ENCODE data around the gene NSRP1. TPM values are rescaled to one million over a fixed set of nuclear protein-coding genes. Genes with fewer than 3 reads are reported as not detected.
A peak's percentile ranks its signal among the peaks of the same experiment; 100 is the strongest.

The NSRP1 gene
- total and polyA plus RNA-seq, 10 of the 15 experiments (the other 5 are each of a cell fraction or from before 2014, with no cell fraction given): 12.5 to 69.7 (median 37.8) TPM

GRCh38 chr17:30104575-30105339 lies 11.9 kb upstream of the NSRP1 start (continued):
- TF ChIP-seq EP300 (IDR thresholded peaks at IDR 0.05; ENCODE audit: borderline replicate concordance in 1 of 2, control insufficient read depth in 1 of 2, low read depth in 2 of 2, low read length in 2 of 2) (no peak), ZBED1 (IDR thresholded peaks at IDR 0.05; ENCODE audit: borderline replicate concordance) (no peak), IRF3 (IDR thresholded peaks at IDR 0.05) (no peak), RELA (IDR thresholded peaks at IDR 0.05; ENCODE audit: borderline replicate concordance, partially characterized antibody) (no peak), GATAD2B (conservative IDR thresholded peaks at IDR 0.05; ENCODE audit: low read depth) (0 out of 2 replicates have a peak, but pooled peaks have one; percentile 26), POLR2AphosphoS2 (IDR thresholded peaks at IDR 0.05; ENCODE audit: low read depth, low read length) (no peak), SUPT20H (IDR thresholded peaks at IDR 0.05; ENCODE audit: borderline replicate concordance, control insufficient read depth, low read depth, low read length) (no peak), ZNF622 (IDR thresholded peaks at IDR 0.05) (no peak), MYB (IDR thresholded peaks at IDR 0.05; ENCODE audit: borderline replicate concordance, low read depth, low read length) (no peak), RUNX3 (IDR thresholded peaks at IDR 0.05; ENCODE audit: low read length) (peak; percentile 15; the same call in 1 of the 2 replicates), SPI1 (IDR thresholded peaks at IDR 0.05; ENCODE audit: borderline replicate concordance, insufficient read depth, low read depth, low read length) (no peak), SMAD5 (IDR thresholded peaks at IDR 0.05; ENCODE audit: low read depth) (no peak), FOS (IDR thresholded peaks at IDR 0.05; ENCODE audit: borderline replicate concordance, extremely low read depth, insufficient read length) (no peak), NBN (IDR thresholded peaks at IDR 0.05) (peak; percentile 51; the same call in 1 of the 2 replicates), GABPA (IDR thresholded peaks at IDR 0.05; ENCODE audit: low read depth) (no peak), POLR2A (IDR thresholded peaks at IDR 0.05; ENCODE audit: low read depth, low read length) (no peak)
- TF ChIP-seq, protein P1, sequence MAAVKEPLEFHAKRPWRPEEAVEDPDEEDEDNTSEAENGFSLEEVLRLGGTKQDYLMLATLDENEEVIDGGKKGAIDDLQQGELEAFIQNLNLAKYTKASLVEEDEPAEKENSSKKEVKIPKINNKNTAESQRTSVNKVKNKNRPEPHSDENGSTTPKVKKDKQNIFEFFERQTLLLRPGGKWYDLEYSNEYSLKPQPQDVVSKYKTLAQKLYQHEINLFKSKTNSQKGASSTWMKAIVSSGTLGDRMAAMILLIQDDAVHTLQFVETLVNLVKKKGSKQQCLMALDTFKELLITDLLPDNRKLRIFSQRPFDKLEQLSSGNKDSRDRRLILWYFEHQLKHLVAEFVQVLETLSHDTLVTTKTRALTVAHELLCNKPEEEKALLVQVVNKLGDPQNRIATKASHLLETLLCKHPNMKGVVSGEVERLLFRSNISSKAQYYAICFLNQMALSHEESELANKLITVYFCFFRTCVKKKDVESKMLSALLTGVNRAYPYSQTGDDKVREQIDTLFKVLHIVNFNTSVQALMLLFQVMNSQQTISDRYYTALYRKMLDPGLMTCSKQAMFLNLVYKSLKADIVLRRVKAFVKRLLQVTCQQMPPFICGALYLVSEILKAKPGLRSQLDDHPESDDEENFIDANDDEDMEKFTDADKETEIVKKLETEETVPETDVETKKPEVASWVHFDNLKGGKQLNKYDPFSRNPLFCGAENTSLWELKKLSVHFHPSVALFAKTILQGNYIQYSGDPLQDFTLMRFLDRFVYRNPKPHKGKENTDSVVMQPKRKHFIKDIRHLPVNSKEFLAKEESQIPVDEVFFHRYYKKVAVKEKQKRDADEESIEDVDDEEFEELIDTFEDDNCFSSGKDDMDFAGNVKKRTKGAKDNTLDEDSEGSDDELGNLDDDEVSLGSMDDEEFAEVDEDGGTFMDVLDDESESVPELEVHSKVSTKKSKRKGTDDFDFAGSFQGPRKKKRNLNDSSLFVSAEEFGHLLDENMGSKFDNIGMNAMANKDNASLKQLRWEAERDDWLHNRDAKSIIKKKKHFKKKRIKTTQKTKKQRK (IDR thresholded peaks at IDR 0.05; ENCODE audit: low read depth, low read length): no peak
- TF ChIP-seq, protein P2, sequence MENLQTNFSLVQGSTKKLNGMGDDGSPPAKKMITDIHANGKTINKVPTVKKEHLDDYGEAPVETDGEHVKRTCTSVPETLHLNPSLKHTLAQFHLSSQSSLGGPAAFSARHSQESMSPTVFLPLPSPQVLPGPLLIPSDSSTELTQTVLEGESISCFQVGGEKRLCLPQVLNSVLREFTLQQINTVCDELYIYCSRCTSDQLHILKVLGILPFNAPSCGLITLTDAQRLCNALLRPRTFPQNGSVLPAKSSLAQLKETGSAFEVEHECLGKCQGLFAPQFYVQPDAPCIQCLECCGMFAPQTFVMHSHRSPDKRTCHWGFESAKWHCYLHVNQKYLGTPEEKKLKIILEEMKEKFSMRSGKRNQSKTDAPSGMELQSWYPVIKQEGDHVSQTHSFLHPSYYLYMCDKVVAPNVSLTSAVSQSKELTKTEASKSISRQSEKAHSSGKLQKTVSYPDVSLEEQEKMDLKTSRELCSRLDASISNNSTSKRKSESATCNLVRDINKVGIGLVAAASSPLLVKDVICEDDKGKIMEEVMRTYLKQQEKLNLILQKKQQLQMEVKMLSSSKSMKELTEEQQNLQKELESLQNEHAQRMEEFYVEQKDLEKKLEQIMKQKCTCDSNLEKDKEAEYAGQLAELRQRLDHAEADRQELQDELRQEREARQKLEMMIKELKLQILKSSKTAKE (IDR thresholded peaks at IDR 0.05; ENCODE audit: low read depth, poor library complexity, severe bottlenecking): peak; percentile 42
- TF ChIP-seq, protein P3, sequence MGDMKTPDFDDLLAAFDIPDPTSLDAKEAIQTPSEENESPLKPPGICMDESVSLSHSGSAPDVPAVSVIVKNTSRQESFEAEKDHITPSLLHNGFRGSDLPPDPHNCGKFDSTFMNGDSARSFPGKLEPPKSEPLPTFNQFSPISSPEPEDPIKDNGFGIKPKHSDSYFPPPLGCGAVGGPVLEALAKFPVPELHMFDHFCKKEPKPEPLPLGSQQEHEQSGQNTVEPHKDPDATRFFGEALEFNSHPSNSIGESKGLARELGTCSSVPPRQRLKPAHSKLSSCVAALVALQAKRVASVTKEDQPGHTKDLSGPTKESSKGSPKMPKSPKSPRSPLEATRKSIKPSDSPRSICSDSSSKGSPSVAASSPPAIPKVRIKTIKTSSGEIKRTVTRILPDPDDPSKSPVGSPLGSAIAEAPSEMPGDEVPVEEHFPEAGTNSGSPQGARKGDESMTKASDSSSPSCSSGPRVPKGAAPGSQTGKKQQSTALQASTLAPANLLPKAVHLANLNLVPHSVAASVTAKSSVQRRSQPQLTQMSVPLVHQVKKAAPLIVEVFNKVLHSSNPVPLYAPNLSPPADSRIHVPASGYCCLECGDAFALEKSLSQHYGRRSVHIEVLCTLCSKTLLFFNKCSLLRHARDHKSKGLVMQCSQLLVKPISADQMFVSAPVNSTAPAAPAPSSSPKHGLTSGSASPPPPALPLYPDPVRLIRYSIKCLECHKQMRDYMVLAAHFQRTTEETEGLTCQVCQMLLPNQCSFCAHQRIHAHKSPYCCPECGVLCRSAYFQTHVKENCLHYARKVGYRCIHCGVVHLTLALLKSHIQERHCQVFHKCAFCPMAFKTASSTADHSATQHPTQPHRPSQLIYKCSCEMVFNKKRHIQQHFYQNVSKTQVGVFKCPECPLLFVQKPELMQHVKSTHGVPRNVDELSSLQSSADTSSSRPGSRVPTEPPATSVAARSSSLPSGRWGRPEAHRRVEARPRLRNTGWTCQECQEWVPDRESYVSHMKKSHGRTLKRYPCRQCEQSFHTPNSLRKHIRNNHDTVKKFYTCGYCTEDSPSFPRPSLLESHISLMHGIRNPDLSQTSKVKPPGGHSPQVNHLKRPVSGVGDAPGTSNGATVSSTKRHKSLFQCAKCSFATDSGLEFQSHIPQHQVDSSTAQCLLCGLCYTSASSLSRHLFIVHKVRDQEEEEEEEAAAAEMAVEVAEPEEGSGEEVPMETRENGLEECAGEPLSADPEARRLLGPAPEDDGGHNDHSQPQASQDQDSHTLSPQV (IDR thresholded peaks at IDR 0.05): no peak
